Measurements from ENCODE around the gene SWAP70.

DNA sequence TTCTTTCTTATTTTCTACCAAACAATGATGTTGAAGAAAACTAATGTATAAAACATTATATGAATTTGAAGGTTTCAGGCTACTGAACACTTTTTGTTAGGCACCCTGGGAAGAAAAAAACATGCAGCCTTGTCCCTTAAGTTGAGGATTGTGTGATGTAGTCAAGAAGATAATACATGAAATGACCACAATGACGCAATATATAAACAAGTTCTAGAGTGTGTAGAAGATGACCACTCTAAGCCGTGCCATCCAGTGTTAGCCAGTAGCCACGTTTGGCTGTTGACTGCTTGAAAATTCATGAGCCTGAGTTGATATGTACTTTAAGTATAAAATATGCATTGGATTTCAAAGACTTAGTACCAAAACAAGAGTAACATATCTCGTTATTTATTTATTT lies 16.2 kb downstream of the SWAP70 start:
- no peak for TF ChIP-seq ZNF274 (IDR thresholded peaks at IDR 0.05; ENCODE audit: low read depth, low read length)
- no peak for TF ChIP-seq YY1 (IDR thresholded peaks at IDR 0.05; ENCODE audit: insufficient read depth, insufficient read length)
- TF ChIP-seq SUZ12 (IDR thresholded peaks at IDR 0.05; ENCODE audit: extremely low read depth, insufficient read depth, insufficient read length), result no peak
